SH-SY5Y (cell line): ENCODE data around the gene CCDC92B.

Experiments
- GATA2 ChIP-seq: IDR thresholded peaks from 2 replicates; pipeline ENCODE4 v1.6.1; 2011; ENCODE audit warnings: mild to moderate bottlenecking, low read depth, low read length
- GATA3 ChIP-seq: IDR thresholded peaks from 2 replicates; pipeline ENCODE4 v1.6.1; 2011; ENCODE audit warnings: low read depth, mild to moderate bottlenecking, low read length, moderate library complexity

- TF ChIP-seq GATA3: no peak
- no peak for TF ChIP-seq GATA2
Measured at GRCh38 chr17:2777242-2777867, 27.9 kb upstream of the CCDC92B start.
